Activated CD4-positive, alpha-beta memory T cell treated with anti-CD3 and anti-CD28 coated beads, Interleukin-2, amount 10 ng/mL, durations not matched to agents 7 days and 5 days (primary cell): ENCODE data around the gene MAD1L1. TPM values are rescaled to one million over a fixed set of nuclear protein-coding genes. Genes with fewer than 3 reads are reported as not detected.

Experiments
- CTCF ChIA-PET: fragments of 350-600 bp; sonication (Branson Sonifier 250); formaldehyde crosslinking; loops from one replicate; lab custom pipeline; 2021; ENCODE audit warnings: antibody characterized with exemption, inconsistent platforms; lab: Charles Lee
- POLR2A ChIA-PET: fragments of 350-600 bp; sonication (Branson Sonifier 250); formaldehyde crosslinking; loops from one replicate; lab custom pipeline; 2021; ENCODE audit warnings: antibody characterized with exemption; lab: Charles Lee
- DNase-seq: peaks from one replicate; pipeline ENCODE4 v3.0.0-alpha.2; 2020
- H3K27ac Mint-ChIP-seq: one replicate; pipeline ENCODE4 v1.8.0; 2021; ENCODE audit warnings: mild to moderate bottlenecking, mixed read lengths
- H3K27me3 Mint-ChIP-seq: one replicate; pipeline ENCODE4 v1.8.0; 2021; ENCODE audit warnings: mixed read lengths
- H3K36me3 Mint-ChIP-seq: one replicate; pipeline ENCODE4 v1.8.0; 2021; ENCODE audit warnings: low read depth, mixed read lengths
- H3K4me1 Mint-ChIP-seq: one replicate; pipeline ENCODE4 v1.8.0; 2021; ENCODE audit warnings: mixed read lengths
- H3K4me3 Mint-ChIP-seq: one replicate; pipeline ENCODE4 v1.8.0; 2021; ENCODE audit warnings: mild to moderate bottlenecking, mixed read lengths
- H3K9me3 Mint-ChIP-seq: one replicate; pipeline ENCODE4 v1.8.0; 2021; ENCODE audit warnings: mixed read lengths
- total RNA-seq, 2 experiments: library from RNA; stranded (reverse); gene quantifications; one replicate each; pipeline ENCODE4 v1.2.3, GENCODE V29; 2021

Gene MAD1L1
- total RNA-seq, 2 experiments from 2014 or later = 120 to 136 TPM

GRCh38 chr7:1964913-1965578 lies 267.7 kb downstream of the MAD1L1 start:
- no peak overlapping the region for H3K4me3 Mint-ChIP-seq
- DNase-seq = no peak
- ChIA-PET POLR2A (no interaction called here), CTCF (no interaction called here)
- H3K27ac Mint-ChIP-seq = no peak overlapping the region
- peaks cover 59% of the 10 kb centered on the region for H3K36me3 Mint-ChIP-seq
- H3K4me1 Mint-ChIP-seq = peaks cover 19% of the 10 kb centered on the region
- H3K27me3 Mint-ChIP-seq = no peaks in the 10 kb centered on the region
- H3K9me3 Mint-ChIP-seq = peaks cover 28% of the 10 kb centered on the region

GRCh38 chr7:1964211-1964912 lies 268.4 kb downstream of the MAD1L1 start:
- ChIA-PET CTCF (no interaction called here), POLR2A (no interaction called here)
- Mint-ChIP-seq H3K4me1 (peaks cover 17% of the 10 kb centered on the region), H3K9me3 (peaks cover 33% of the 10 kb centered on the region), H3K4me3 (no peak overlapping the region), H3K36me3 (peaks cover 63% of the 10 kb centered on the region), H3K27ac (no peak overlapping the region), H3K27me3 (peaks cover 3% of the 10 kb centered on the region)
- no peak for DNase-seq

GRCh38 chr7:1963575-1963974 lies 269.2 kb downstream of the MAD1L1 start:
- POLR2A ChIA-PET = no interaction called here

GRCh38 chr7:1961701-1962276 lies 271.0 kb downstream of the MAD1L1 start:
- peak overlapping the region; percentile 67 for H3K27ac Mint-ChIP-seq
- ChIA-PET POLR2A (no interaction called here), CTCF (no interaction called here)
- peak overlapping the region; percentile 30 for H3K4me3 Mint-ChIP-seq
- H3K4me1 Mint-ChIP-seq = peaks cover 13% of the 10 kb centered on the region
- peaks cover 39% of the 10 kb centered on the region for H3K9me3 Mint-ChIP-seq
- DNase-seq = peak; percentile 59
- H3K36me3 Mint-ChIP-seq = peaks cover 74% of the 10 kb centered on the region
- peaks cover 10% of the 10 kb centered on the region for H3K27me3 Mint-ChIP-seq

More at GRCh38 chr7:1963575-1963974, 269.2 kb downstream of the MAD1L1 start:
- Mint-ChIP-seq H3K27me3 (peaks cover 8% of the 10 kb centered on the region), H3K4me1 (peaks cover 17% of the 10 kb centered on the region), H3K36me3 (peaks cover 69% of the 10 kb centered on the region), H3K9me3 (peaks cover 38% of the 10 kb centered on the region), H3K4me3 (no peak overlapping the region), H3K27ac (no peak overlapping the region)
- DNase-seq = no peak
- CTCF ChIA-PET = no interaction called here

GRCh38 chr7:1959305-1959704 lies 273.4 kb downstream of the MAD1L1 start:
- POLR2A ChIA-PET = interaction anchor here (1.1 kb wide), 1 partner anchor 33 kb away, joined by 3 read pairs; no protein-coding TSS in a partner anchor
- H3K4me1 Mint-ChIP-seq = peaks cover 13% of the 10 kb centered on the region
- peaks cover 10% of the 10 kb centered on the region for H3K27me3 Mint-ChIP-seq
- CTCF ChIA-PET = no interaction called here
- H3K36me3 Mint-ChIP-seq = peaks cover 63% of the 10 kb centered on the region
- no peak overlapping the region for H3K27ac Mint-ChIP-seq
- DNase-seq = no peak
- peaks cover 33% of the 10 kb centered on the region for H3K9me3 Mint-ChIP-seq
- H3K4me3 Mint-ChIP-seq = no peak overlapping the region

GRCh38 chr7:1957471-1958225 lies 275.1 kb downstream of the MAD1L1 start:
- Mint-ChIP-seq H3K4me1 (peaks cover 13% of the 10 kb centered on the region), H3K36me3 (peaks cover 55% of the 10 kb centered on the region), H3K9me3 (peaks cover 32% of the 10 kb centered on the region), H3K27me3 (peaks cover 10% of the 10 kb centered on the region), H3K4me3 (no peak overlapping the region), H3K27ac (no peak overlapping the region)
- DNase-seq = no peak
- POLR2A ChIA-PET = no interaction called here
- CTCF ChIA-PET = no interaction called here

GRCh38 chr7:1956611-1957470 lies 275.9 kb downstream of the MAD1L1 start:
- H3K9me3 Mint-ChIP-seq = peaks cover 25% of the 10 kb centered on the region
- DNase-seq = no peak
- no peak overlapping the region for H3K27ac Mint-ChIP-seq
- no peak overlapping the region for H3K4me3 Mint-ChIP-seq
- ChIA-PET POLR2A (no interaction called here), CTCF (no interaction called here)
- H3K27me3 Mint-ChIP-seq = peaks cover 10% of the 10 kb centered on the region
- H3K36me3 Mint-ChIP-seq = peaks cover 48% of the 10 kb centered on the region
- H3K4me1 Mint-ChIP-seq = peaks cover 8% of the 10 kb centered on the region

- POLR2A ChIA-PET = no interaction called here
- CTCF ChIA-PET = no interaction called here
- Mint-ChIP-seq H3K4me1 (peaks cover 9% of the 10 kb centered on the region), H3K36me3 (peaks cover 43% of the 10 kb centered on the region), H3K27ac (no peak overlapping the region), H3K9me3 (peaks cover 18% of the 10 kb centered on the region), H3K4me3 (no peak overlapping the region), H3K27me3 (peaks cover 10% of the 10 kb centered on the region)
- DNase-seq = no peak
Observed at GRCh38 chr7:1956141-1956540, 276.6 kb downstream of the MAD1L1 start.

- H3K9me3 Mint-ChIP-seq = peaks cover 10% of the 10 kb centered on the region
- H3K4me3 Mint-ChIP-seq = no peak overlapping the region
- H3K36me3 Mint-ChIP-seq = peaks cover 30% of the 10 kb centered on the region
- H3K27me3 Mint-ChIP-seq = peaks cover 9% of the 10 kb centered on the region
- no peak for DNase-seq
- CTCF ChIA-PET = no interaction called here
- POLR2A ChIA-PET = interaction anchor here (1.1 to 1.3 kb wide), 2 partner anchors 12 to 15 kb away, joined by 3 to 4 read pairs; no protein-coding TSS in a partner anchor
- H3K27ac Mint-ChIP-seq = no peak overlapping the region
- H3K4me1 Mint-ChIP-seq = peaks cover 17% of the 10 kb centered on the region
Observed at GRCh38 chr7:1954366-1955004, 278.3 kb downstream of the MAD1L1 start.

- no peak for DNase-seq
- peaks cover 22% of the 10 kb centered on the region for H3K36me3 Mint-ChIP-seq
- peaks cover 17% of the 10 kb centered on the region for H3K4me1 Mint-ChIP-seq
- POLR2A ChIA-PET = interaction anchor here (1.3 kb wide), 2 partner anchors 13 to 14 kb away, joined by 3 read pairs; no protein-coding TSS in a partner anchor
- no peak overlapping the region for H3K27ac Mint-ChIP-seq
- CTCF ChIA-PET = no interaction called here
- H3K9me3 Mint-ChIP-seq = peaks cover 3% of the 10 kb centered on the region
- peaks cover 2% of the 10 kb centered on the region for H3K27me3 Mint-ChIP-seq
- no peak overlapping the region for H3K4me3 Mint-ChIP-seq
Observed at GRCh38 chr7:1953199-1954190, 279.2 kb downstream of the MAD1L1 start.

- POLR2A ChIA-PET = interaction anchor here (1.3 kb wide), 1 partner anchor 13 kb away, joined by 3 read pairs; no protein-coding TSS in a partner anchor
- CTCF ChIA-PET = no interaction called here
- Mint-ChIP-seq H3K4me3 (no peak overlapping the region), H3K36me3 (peaks cover 15% of the 10 kb centered on the region), H3K27me3 (no peaks in the 10 kb centered on the region), H3K27ac (no peak overlapping the region), H3K4me1 (peaks cover 17% of the 10 kb centered on the region), H3K9me3 (no peaks in the 10 kb centered on the region)
- no peak for DNase-seq
Observed at GRCh38 chr7:1952781-1953180, 280.0 kb downstream of the MAD1L1 start.
